A673 (cell line): ENCODE results near the gene ZCCHC24. TPM values are rescaled to one million over a fixed set of nuclear protein-coding genes. Genes with fewer than 3 reads are reported as not detected.

Source experiments
- BruUV-seq: library from RNA; stranded (reverse); fragments of 400-500 nt; replicated peaks from 2 replicates; lab custom pipeline; 2021; lab: Mats Ljungman, UMichigan
- CTCF ChIA-PET: fragments of 300-600 bp; sonication (Branson Sonifier 250); formaldehyde crosslinking; loops from one replicate; lab custom pipeline; 2022; ENCODE audit warnings: antibody characterized with exemption; lab: Charles Lee
- POLR2A ChIA-PET: fragments of 300-600 bp; sonication (Branson Sonifier 250); formaldehyde crosslinking; loops from one replicate; lab custom pipeline; 2022; ENCODE audit warnings: antibody characterized with exemption; ENCODE audit not compliant: low non-redundant PET; lab: Charles Lee
- DNase-seq: peaks from one replicate; pipeline ENCODE4 v3.0.0-alpha.2; 2015; ENCODE audit warnings: low spot score
- H3K27ac ChIP-seq: fragments of 200-600 bp; sonication (generic); 2 replicates; pipeline ENCODE4 v1.5.1; 2016; ENCODE audit warnings: mixed run types, low read depth, mild to moderate bottlenecking, mixed read lengths, antibody characterized with exemption, low read length; ENCODE audit not compliant: poor library complexity, severe bottlenecking
- H3K27me3 ChIP-seq: fragments of 200-600 bp; sonication (generic); replicated peaks from 2 replicates; pipeline ENCODE4 v1.6.1; 2017; ENCODE audit warnings: mixed run types, low read depth, mild to moderate bottlenecking, mixed read lengths, antibody characterized with exemption, low read length; ENCODE audit not compliant: insufficient read depth, poor library complexity
- H3K36me3 ChIP-seq: fragments of 200-600 bp; sonication (generic); 2 replicates; pipeline ENCODE4 v1.6.1; 2016; ENCODE audit warnings: mixed run types, mild to moderate bottlenecking, mixed read lengths, antibody characterized with exemption, low read length; ENCODE audit not compliant: insufficient read depth, poor library complexity, severe bottlenecking
- H3K4me1 ChIP-seq: fragments of 200-600 bp; sonication (generic); 2 replicates; pipeline ENCODE4 v1.6.1; 2017; ENCODE audit warnings: mixed run types, mild to moderate bottlenecking, mixed read lengths, antibody characterized with exemption, low read length; ENCODE audit not compliant: insufficient read depth, poor library complexity, severe bottlenecking
- H3K4me3 ChIP-seq: fragments of 200-600 bp; sonication (generic); 2 replicates; pipeline ENCODE4 v1.5.1; 2016; ENCODE audit warnings: low read depth, mixed run types, mild to moderate bottlenecking, mixed read lengths, low read length; ENCODE audit not compliant: poor library complexity, severe bottlenecking
- H3K9me3 ChIP-seq: fragments of 200-600 bp; sonication (generic); 2 replicates; pipeline ENCODE4 v1.6.1; 2016; ENCODE audit warnings: mixed run types, low read depth, mild to moderate bottlenecking, mixed read lengths, antibody characterized with exemption, low read length; ENCODE audit not compliant: poor library complexity, severe bottlenecking
- CTCF ChIP-seq: fragments of 300-800, 200-600 bp; sonication (generic); conservative IDR thresholded peaks from 2 replicates; pipeline ENCODE4 v1.5.1; 2017; ENCODE audit warnings: low read depth, mild to moderate bottlenecking, antibody characterized with exemption, low read length, moderate library complexity, mixed read lengths
- EZH2 ChIP-seq: fragments of 200-600 bp; sonication (generic); IDR thresholded peaks from 2 replicates; pipeline ENCODE4 v1.6.1; 2017; ENCODE audit warnings: borderline replicate concordance, low read depth, mild to moderate bottlenecking, mixed read lengths, antibody characterized with exemption, low read length; ENCODE audit not compliant: poor library complexity, severe bottlenecking
- intact Hi-C: fragments of 100-400 bp; cut with micrococcal nuclease; formaldehyde crosslinking; loops from one replicate; pipeline ENCODE4 v1.10.0; 2022; ENCODE audit not compliant: unreplicated experiment
- total RNA-seq: library from RNA; stranded (reverse); gene quantifications from 2 replicates; pipeline ENCODE4 v1.2.3, GENCODE V29; 2021

ZCCHC24 gene
- total RNA-seq, 1 experiment from 2014 or later = 9.8 TPM

- ChIA-PET POLR2A (no interaction called here), CTCF (interaction anchor here (0.8 kb wide), 1 partner anchor 26 kb away, joined by 4 read pairs; no protein-coding TSS in a partner anchor)
- Histone ChIP-seq H3K4me1 (peaks cover 10% of the 10 kb centered on the region), H3K36me3 (peaks cover 52% of the 10 kb centered on the region), H3K9me3 (no peaks in the 10 kb centered on the region), H3K4me3 (peak overlapping the region; percentile 93), H3K27me3 (no peaks in the 10 kb centered on the region), H3K27ac (peak overlapping the region; percentile 96)
- intact Hi-C loops = no loop called here
- BruUV-seq = no TSS peak
- DNase-seq = no peak
- TF ChIP-seq EZH2 = no peak
- TF ChIP-seq CTCF = no peak
Observed at GRCh38 chr10:79349072-79349491, 96.3 kb downstream of the ZCCHC24 start.

- Histone ChIP-seq H3K36me3 (peaks cover 48% of the 10 kb centered on the region), H3K27ac (peak overlapping the region; percentile 96), H3K4me1 (peaks cover 10% of the 10 kb centered on the region), H3K9me3 (no peaks in the 10 kb centered on the region), H3K27me3 (no peaks in the 10 kb centered on the region), H3K4me3 (peak overlapping the region; percentile 93)
- ChIA-PET CTCF (interaction anchor here (0.8 kb wide), 1 partner anchor 26 kb away, joined by 4 read pairs; no protein-coding TSS in a partner anchor), POLR2A (no interaction called here)
- no TSS peak for BruUV-seq
- no peak for DNase-seq
- TF ChIP-seq CTCF (no peak), EZH2 (no peak)
- intact Hi-C loops = no loop called here
Observed at GRCh38 chr10:79348640-79348988, 96.8 kb downstream of the ZCCHC24 start.

GRCh38 chr10:79347894-79348639, 97.4 kb downstream of the ZCCHC24 start:
- ChIA-PET POLR2A (no interaction called here), CTCF (interaction anchor here (0.8 kb wide), 1 partner anchor 27 kb away, joined by 4 read pairs; no protein-coding TSS in a partner anchor)
- H3K9me3 ChIP-seq = no peaks in the 10 kb centered on the region
- peaks cover 10% of the 10 kb centered on the region for H3K4me1 ChIP-seq
- peak overlapping the region; percentile 96 for H3K27ac ChIP-seq
- H3K4me3 ChIP-seq = peak overlapping the region; percentile 93
- TF ChIP-seq EZH2 = no peak
- TF ChIP-seq CTCF = no peak
- H3K27me3 ChIP-seq = no peaks in the 10 kb centered on the region
- BruUV-seq = TSS peak; percentile 27
- peak; percentile 68 for DNase-seq
- intact Hi-C loops = no loop called here
- peaks cover 42% of the 10 kb centered on the region for H3K36me3 ChIP-seq
